Ishikawa (cell line): ENCODE data around the gene EMCN.

Experiments used
- CEBPB ChIP-seq: IDR thresholded peaks from 2 replicates; pipeline ENCODE4 v1.6.1; 2012
- CREB1 ChIP-seq: IDR thresholded peaks from 2 replicates; pipeline ENCODE4 v1.6.1; 2012; ENCODE audit warnings: low read depth
- EP300 ChIP-seq: IDR thresholded peaks from 2 replicates; pipeline ENCODE4 v1.6.1; 2012; ENCODE audit warnings: borderline replicate concordance
- REST ChIP-seq: IDR thresholded peaks from 2 replicates; pipeline ENCODE4 v1.6.1; 2012; ENCODE audit warnings: low read depth, mild to moderate bottlenecking
- USF1 ChIP-seq: IDR thresholded peaks from 2 replicates; pipeline ENCODE4 v1.6.1; 2012
- YY1 ChIP-seq: IDR thresholded peaks from 2 replicates; pipeline ENCODE4 v1.6.1; 2012; ENCODE audit warnings: low read depth

- TF ChIP-seq YY1 (no peak), REST (no peak), CEBPB (no peak), EP300 (no peak), USF1 (no peak), CREB1 (no peak)
Observed at GRCh38 chr4:100428051-100428450, 89.8 kb downstream of the EMCN start.
